Body of pancreas (tissue), 4 donors: ENCODE data around the gene GPC4. TPM values are rescaled to one million over a fixed set of nuclear protein-coding genes. Genes with fewer than 3 reads are reported as not detected.

Source experiments
- ATAC-seq: fragments of 150-250 bp; one replicate; pipeline ENCODE4 v1.9.1; 2016
- DNase-seq, 4 donors: peaks; one replicate each; pipeline ENCODE4 v3.0.0-alpha.2; 2019
- H3K27ac ChIP-seq, 4 donors: fragments of 200-600 bp; sonication (generic); 1 replicate in 3 of 4; 2 replicates in 1 of 4; pipeline versions ENCODE4 v1.5.1 to v1.6.1; 2016 to 2019; ENCODE audit warnings: mild to moderate bottlenecking in 1 of 4, mixed read lengths in 1 of 4, moderate library complexity in 1 of 4
- H3K27me3 ChIP-seq, 2 donors: fragments of 200-600 bp; sonication (generic); one replicate each; pipeline ENCODE4 v1.6.0; 2016; ENCODE audit warnings: mild to moderate bottlenecking in 1 of 2
- H3K36me3 ChIP-seq, 2 donors: fragments of 200-600 bp; sonication (generic); replicated peaks in 1 of 2; 2 replicates each; pipeline ENCODE4 v1.5.1; 2016; ENCODE audit warnings: low read depth in 2 of 2; ENCODE audit not compliant: insufficient read depth in 1 of 2
- H3K4me1 ChIP-seq: fragments of 200-600 bp; sonication (generic); one replicate; pipeline ENCODE4 v1.6.0; 2016
- H3K4me3 ChIP-seq, 2 donors: fragments of 200-600 bp; sonication (generic); 1 replicate in 1 of 2; 2 replicates in 1 of 2; pipeline ENCODE4 v1.5.1; 2016 to 2019
- H3K9me3 ChIP-seq, 3 donors: fragments of 200-600 bp; sonication (generic); 1 replicate in 2 of 3; 2 replicates in 1 of 3; pipeline ENCODE4 v1.5.1; 2016
- CTCF ChIP-seq, 7 experiments: fragments of 450-650 bp in 4 of 7; fragments of 200-600 bp in 3 of 7; sonication (generic) in 3 of 7; IDR thresholded peaks; one replicate each; pipeline ENCODE4 v1.5.1; 2016 to 2019; ENCODE audit warnings: antibody characterized with exemption in 7 of 7
- POLR2A ChIP-seq, 3 donors: fragments of 450-650 bp; IDR thresholded peaks; one replicate each; pipeline ENCODE4 v1.6.1; 2016; ENCODE audit warnings: antibody characterized with exemption in 3 of 3, mild to moderate bottlenecking in 2 of 3
- WGBS, 2 donors: methylation state at CpG; one replicate each; pipeline ENCODE4 v1.1.5; 2017; 5-methylcytosine and 5-hydroxymethylcytosine counted together
- intact Hi-C: fragments of 100-400 bp; cut with DNase I; formaldehyde crosslinking; loops from one replicate; pipeline ENCODE4 v1.15.1; 2023
- total RNA-seq, 2 donors: library from RNA; depleted of rRNA; stranded (reverse); fragments of >200 nt; gene quantifications; one replicate each; pipeline ENCODE4 v1.1.0, GENCODE V29; 2016

Gene GPC4
- total RNA-seq, 2 donors from 2014 or later = 9.3 to 11.2 TPM

GRCh38 chrX:133448512-133449076 is 33.3 kb upstream of the GPC4 start:
- H3K9me3 ChIP-seq = no peaks in the 10 kb centered on the region
- no peak overlapping the region for H3K27ac ChIP-seq
- WGBS, 2 donors = 38 to 46% methylated on average over 4 of the region's 4 CpGs
- no peaks in the 10 kb centered on the region for H3K4me1 ChIP-seq
- H3K27me3 ChIP-seq = no peaks in the 10 kb centered on the region
- H3K4me3 ChIP-seq = no peak overlapping the region
- TF ChIP-seq POLR2A (IDR thresholded peaks at IDR 0.05) = no peak
- TF ChIP-seq CTCF (IDR thresholded peaks at IDR 0.05) = no peak
- ATAC-seq = no peak
- H3K36me3 ChIP-seq = no peaks in the 10 kb centered on the region
- intact Hi-C loops = no loop called here
- no peak for DNase-seq

- Histone ChIP-seq H3K4me3 (no peak overlapping the region), H3K27me3 (no peaks in the 10 kb centered on the region), H3K27ac (peak overlapping the region in 3 of 4 donors; percentile 53 to 73 (median 69)), H3K36me3 (no peaks in the 10 kb centered on the region), H3K9me3 (no peaks in the 10 kb centered on the region), H3K4me1 (no peaks in the 10 kb centered on the region)
- 8 to 10% methylated on average over 14 to 16 of the region's 16 CpGs for WGBS, 2 donors
- peak in 2 of 3 donors; percentile 34 to 41 for TF ChIP-seq POLR2A (IDR thresholded peaks at IDR 0.05)
- peak in 1 of 7 experiments; percentile 3 for TF ChIP-seq CTCF (IDR thresholded peaks at IDR 0.05)
- intact Hi-C loops = no loop called here
- peak; percentile 74 for ATAC-seq
- DNase-seq = peak; percentile 28 to 60 (median 31)
Observed at GRCh38 chrX:133444952-133445831, 29.9 kb upstream of the GPC4 start.

GRCh38 chrX:133444196-133444595 is 28.9 kb upstream of the GPC4 start:
- TF ChIP-seq POLR2A (IDR thresholded peaks at IDR 0.05) (no peak), CTCF (IDR thresholded peaks at IDR 0.05) (no peak)
- H3K4me1 ChIP-seq = no peaks in the 10 kb centered on the region

GRCh38 chrX:133440797-133441163 is 25.5 kb upstream of the GPC4 start:
- no peaks in the 10 kb centered on the region for H3K36me3 ChIP-seq
- H3K27ac ChIP-seq = no peak overlapping the region
- no peaks in the 10 kb centered on the region for H3K27me3 ChIP-seq
- TF ChIP-seq POLR2A (IDR thresholded peaks at IDR 0.05) (no peak), CTCF (IDR thresholded peaks at IDR 0.05) (no peak)
- intact Hi-C loops = no loop called here
- 86 to 93% methylated on average over 5 to 7 of the region's 7 CpGs for WGBS, 2 donors
- H3K9me3 ChIP-seq = no peaks in the 10 kb centered on the region
- no peak overlapping the region for H3K4me3 ChIP-seq
- no peaks in the 10 kb centered on the region for H3K4me1 ChIP-seq
- DNase-seq = no peak
- ATAC-seq = no peak

More at GRCh38 chrX:133444196-133444595, 28.9 kb upstream of the GPC4 start:
- no peak for DNase-seq
- Histone ChIP-seq H3K27me3 (no peaks in the 10 kb centered on the region), H3K27ac (no peak overlapping the region), H3K4me3 (no peak overlapping the region), H3K9me3 (no peaks in the 10 kb centered on the region), H3K36me3 (no peaks in the 10 kb centered on the region)
- 68 to 70% methylated on average over 3 of the region's 3 CpGs for WGBS, 2 donors
- ATAC-seq = no peak
- intact Hi-C loops = no loop called here
